Skeletal muscle cell (primary cell): ENCODE data around the gene DDX51.

Experiments used
- DNase-seq: peaks from one replicate; pipeline ENCODE4 v3.0.0-alpha.2; 2010; ENCODE audit warnings: low read depth
- H3K4me3 ChIP-seq: 2 replicates; pipeline ENCODE4 v1.5.1; 2011; ENCODE audit warnings: low read depth, mild to moderate bottlenecking, control low read depth, low read length, moderate library complexity

Gene DDX51

GRCh38 chr12:132170094-132170636 lies 26.0 kb upstream of the DDX51 start:
- no peak overlapping the region for H3K4me3 ChIP-seq
- peak; percentile 51 for DNase-seq

DNA sequence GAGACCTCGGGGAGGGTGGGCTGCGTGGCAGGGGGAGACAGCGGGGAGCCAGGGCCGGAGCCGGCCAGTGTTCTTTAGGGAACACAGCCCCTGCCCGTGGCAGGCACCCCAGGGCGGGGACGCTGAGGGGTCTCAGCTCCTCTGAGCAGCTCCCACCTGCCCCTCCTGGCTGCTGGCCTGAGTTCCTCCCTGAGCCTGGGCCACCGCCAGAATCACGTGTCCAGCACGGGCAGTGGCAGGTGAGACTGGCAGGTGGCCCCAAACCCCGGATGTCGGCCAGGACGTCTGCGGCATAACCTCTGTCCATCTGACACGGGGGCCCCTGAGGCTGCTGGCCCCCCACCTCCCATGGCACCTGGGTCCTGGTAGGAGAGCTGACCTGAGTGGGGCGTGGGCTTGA lies 25.3 kb upstream of the DDX51 start:
- H3K4me3 ChIP-seq, result no peak overlapping the region
- DNase-seq, result no peak

- no peak for DNase-seq
- H3K4me3 ChIP-seq, result no peak overlapping the region
Measured at GRCh38 chr12:132168311-132169031, 24.4 kb upstream of the DDX51 start.

DNA sequence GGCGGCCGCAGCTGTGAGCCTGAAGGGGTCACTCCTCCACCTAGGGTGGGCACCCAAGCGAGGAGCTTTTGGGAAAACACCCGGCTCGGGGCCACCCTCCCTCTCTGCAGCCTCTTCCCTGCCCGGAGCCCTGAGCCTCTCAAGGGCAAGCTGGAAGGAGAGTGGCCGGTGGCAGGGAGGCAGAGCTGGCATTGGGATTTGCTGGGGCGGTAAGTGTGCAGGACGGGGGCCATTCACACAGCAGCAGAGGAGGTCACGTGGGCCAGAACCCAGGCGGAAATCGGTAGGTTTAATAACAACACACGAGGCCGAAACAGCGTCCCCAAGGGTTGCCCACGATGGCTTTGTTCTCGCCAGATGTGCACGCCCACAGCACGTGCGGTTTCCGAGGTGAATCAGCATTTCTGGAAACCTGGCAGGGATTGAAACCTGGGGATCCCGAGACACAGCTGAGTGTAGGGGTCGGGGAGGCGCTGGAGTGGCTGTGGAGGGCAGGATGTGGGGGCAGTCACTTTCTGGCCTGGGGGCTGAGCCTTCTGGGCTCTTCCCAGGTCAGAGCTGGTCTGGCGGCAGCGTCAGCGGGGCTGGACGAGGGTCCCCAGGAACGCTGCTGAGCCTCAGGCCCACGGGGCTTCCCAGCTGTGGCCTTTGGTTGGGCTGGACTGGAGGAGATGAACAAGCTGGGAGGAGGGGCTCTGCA lies 23.6 kb upstream of the DDX51 start:
- no peak for DNase-seq
- no peak overlapping the region for H3K4me3 ChIP-seq

- no peak for DNase-seq
- H3K4me3 ChIP-seq, result no peak overlapping the region
Measured at GRCh38 chr12:132166801-132167591, 22.9 kb upstream of the DDX51 start.

- DNase-seq, result no peak
- H3K4me3 ChIP-seq, result no peak overlapping the region
Measured at GRCh38 chr12:132166093-132166492, 22.0 kb upstream of the DDX51 start.

DNA sequence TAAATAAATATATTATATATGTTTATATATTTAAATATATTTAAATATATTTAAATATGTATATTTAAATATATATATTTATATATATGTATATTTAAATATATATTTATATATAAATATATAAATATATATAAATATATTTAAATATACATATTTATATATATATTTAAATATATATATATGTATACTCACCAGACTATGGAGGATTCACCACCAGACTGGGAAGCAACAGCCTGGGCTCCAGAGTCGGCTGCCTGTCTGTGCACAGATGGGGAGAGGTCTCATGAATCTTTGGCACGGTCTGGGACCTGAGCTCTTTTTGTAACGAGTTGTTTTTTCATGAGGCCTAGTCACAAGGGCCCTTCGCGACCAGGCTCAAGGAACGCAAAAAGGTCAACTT lies 21.5 kb upstream of the DDX51 start:
- no peak overlapping the region for H3K4me3 ChIP-seq
- DNase-seq, result no peak

DNA sequence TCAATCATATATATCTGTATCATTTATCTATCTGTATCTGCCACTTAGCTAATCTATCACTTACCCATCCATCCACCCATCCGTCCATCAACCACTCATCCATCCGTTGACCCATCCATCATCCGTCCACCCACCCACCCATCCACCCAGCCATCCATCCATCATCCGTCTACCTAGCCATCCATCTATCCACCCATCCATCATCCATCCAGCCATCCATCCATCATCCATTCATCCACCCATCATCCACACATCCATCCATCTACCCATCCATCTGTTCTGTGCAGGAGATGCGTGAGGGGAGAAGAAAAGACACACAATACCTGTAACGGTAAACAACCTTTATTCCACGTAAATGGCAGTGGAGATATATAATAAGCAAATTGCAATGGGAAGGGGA lies 20.3 kb upstream of the DDX51 start:
- H3K4me3 ChIP-seq, result no peak overlapping the region
- no peak for DNase-seq

- no peak for DNase-seq
- H3K4me3 ChIP-seq, result no peak overlapping the region
Measured at GRCh38 chr12:132163911-132164288, 19.8 kb upstream of the DDX51 start.

- no peak for DNase-seq
Measured at GRCh38 chr12:132163041-132163910, 19.2 kb upstream of the DDX51 start.

GRCh38 chr12:132162508-132163031 lies 18.5 kb upstream of the DDX51 start:
- peak; percentile 33 for DNase-seq
- no peak overlapping the region for H3K4me3 ChIP-seq

More at GRCh38 chr12:132163041-132163910, 19.2 kb upstream of the DDX51 start:
- H3K4me3 ChIP-seq, result no peak overlapping the region

DNA sequence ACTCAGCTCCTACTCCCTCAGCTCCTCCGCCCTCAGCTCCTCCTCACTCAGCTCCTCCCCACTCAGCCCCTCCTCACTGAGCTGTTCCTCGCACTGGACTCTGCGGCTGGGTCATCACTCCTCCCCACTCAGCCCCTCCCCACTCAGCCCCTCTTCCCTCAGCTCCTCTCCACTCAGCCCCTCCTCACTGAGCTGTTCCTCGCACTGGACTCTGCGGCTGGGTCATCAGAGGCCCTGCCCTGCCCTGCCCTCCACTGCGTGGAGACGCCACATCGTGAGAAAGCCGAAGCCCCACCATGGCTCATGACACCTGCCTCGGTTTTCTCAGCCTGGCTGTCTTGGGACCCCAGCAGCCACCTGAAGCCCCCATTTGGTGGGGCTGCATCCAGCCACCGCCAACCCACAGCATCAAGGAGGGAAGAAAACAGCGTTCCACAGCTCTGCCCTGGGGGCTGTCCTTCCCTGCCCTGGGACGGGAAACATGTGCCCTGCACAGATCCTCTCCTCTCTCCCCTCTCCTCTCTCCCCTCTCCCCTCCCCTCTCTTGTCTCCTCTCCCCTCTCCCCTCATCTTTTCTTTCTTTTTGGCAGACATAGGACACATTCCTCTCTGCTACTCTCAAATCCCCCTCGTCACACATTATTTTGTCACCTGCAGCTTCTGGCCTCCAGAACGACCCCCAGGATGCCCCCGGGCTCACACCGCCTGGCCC lies 17.8 kb upstream of the DDX51 start:
- H3K4me3 ChIP-seq, result no peak overlapping the region
- no peak for DNase-seq

GRCh38 chr12:132161036-132161781 lies 17.1 kb upstream of the DDX51 start:
- no peak for DNase-seq
- no peak overlapping the region for H3K4me3 ChIP-seq

GRCh38 chr12:132160601-132161035 lies 16.5 kb upstream of the DDX51 start:
- no peak for DNase-seq

GRCh38 chr12:132160016-132160415 lies 15.9 kb upstream of the DDX51 start:
- DNase-seq, result no peak

More at GRCh38 chr12:132160601-132161035, 16.5 kb upstream of the DDX51 start:
- H3K4me3 ChIP-seq, result no peak overlapping the region

DNA sequence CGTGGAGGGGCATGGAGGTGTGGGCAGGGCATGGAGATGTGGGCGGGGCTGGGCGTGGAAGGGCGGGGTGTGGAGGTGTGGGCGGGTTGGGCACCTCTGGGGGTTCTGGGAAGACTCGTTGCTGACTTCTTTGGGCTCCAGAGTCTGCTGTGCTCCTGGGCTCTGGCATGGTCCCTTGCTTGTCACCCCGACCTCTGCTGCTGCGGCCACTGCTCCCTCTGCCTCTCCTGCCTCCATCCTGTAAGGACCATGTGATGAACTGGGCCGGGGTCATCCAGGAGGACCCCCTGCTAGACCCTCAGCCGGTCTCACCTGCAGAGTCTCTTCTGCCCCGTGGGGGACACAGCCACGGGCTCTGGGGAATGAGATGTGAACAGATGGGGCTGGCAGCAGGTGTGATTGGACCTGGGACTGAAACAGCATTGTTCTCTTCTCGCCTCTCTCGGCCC lies 15.5 kb upstream of the DDX51 start:
- H3K4me3 ChIP-seq, result no peak overlapping the region
- DNase-seq, result no peak

More at GRCh38 chr12:132160016-132160415, 15.9 kb upstream of the DDX51 start:
- H3K4me3 ChIP-seq, result no peak overlapping the region
